HG03045 (cell line): ENCODE results near the gene NUSAP1.
"Not testable (repeated sequence)": the region's sequence is repeated elsewhere in the genome, so short reads cannot be mapped to it uniquely, and the experiment has no call there.

ENCODE experiments used
- ATAC-seq: cut with Tn5 transposase; IDR thresholded peaks from one replicate; pipeline ENCODE4 v1.9.1; 2021; ENCODE audit warnings: mild to moderate bottlenecking, moderate library complexity; ENCODE audit not compliant: unreplicated experiment

The NUSAP1 gene

GRCh38 chr15:41408234-41408641 is 75.6 kb downstream of the NUSAP1 start:
- ATAC-seq: no peak

- no peak for ATAC-seq
These were observed 78.3 kb downstream of the NUSAP1 start for GRCh38 chr15:41411031-41411430.

GRCh38 chr15:41411441-41411840 is 78.8 kb downstream of the NUSAP1 start:
- no peak for ATAC-seq

- ATAC-seq: peak; percentile 9
These were observed 83.6 kb downstream of the NUSAP1 start for GRCh38 chr15:41416128-41416741.

GRCh38 chr15:41416742-41417417 is 84.2 kb downstream of the NUSAP1 start, which contains the start of gene RTF1:
Gene RTF1, plus strand, starts transcription at chr15:41417095. Its CDS starts 21 bp downstream, at chr15:41417116.
- peak; percentile 81 for ATAC-seq

GRCh38 chr15:41417418-41418195 is 84.9 kb downstream of the NUSAP1 start:
- peak; percentile 52 for ATAC-seq

- ATAC-seq: peak; percentile 65
These were observed 91.4 kb downstream of the NUSAP1 start for GRCh38 chr15:41423979-41424659.

GRCh38 chr15:41424809-41425208 is 92.1 kb downstream of the NUSAP1 start:
- no peak for ATAC-seq

GRCh38 chr15:41425907-41426306 is 93.2 kb downstream of the NUSAP1 start:
- ATAC-seq: not testable (repeated sequence)

- ATAC-seq: peak; percentile 71
These were observed 96.6 kb downstream of the NUSAP1 start for GRCh38 chr15:41429003-41429890.
